WTC11 (cell line): ENCODE data around the gene ANO3. TPM values are rescaled to one million over a fixed set of nuclear protein-coding genes. Genes with fewer than 3 reads are reported as not detected.

Experiments
- ATAC-seq: fragments of 200-7000 bp; cut with Tn5 transposase; 2 replicates; pipeline ENCODE4 v1.10.0; 2021; ENCODE audit warnings: mild to moderate bottlenecking, moderate library complexity
- CTCF ChIA-PET: fragments of 300-600 bp; sonication (Branson Sonifier 250); formaldehyde crosslinking; loops from one replicate; lab custom pipeline; 2021; ENCODE audit warnings: antibody characterized with exemption; lab: Charles Lee
- POLR2A ChIA-PET: fragments of 350-600 bp; sonication (Branson Sonifier 250); formaldehyde crosslinking; loops from one replicate; lab custom pipeline; 2021; ENCODE audit warnings: antibody characterized with exemption; lab: Charles Lee
- DNase-seq: peaks from one replicate; pipeline ENCODE4 v3.0.0; 2021; ENCODE audit warnings: low spot score
- H3K27ac Mint-ChIP-seq: 2 replicates; pipeline ENCODE4 v1.8.0; 2021; ENCODE audit warnings: mixed read lengths
- H3K27me3 Mint-ChIP-seq: 2 replicates; pipeline ENCODE4 v1.8.0; 2021; ENCODE audit warnings: low read depth, mild to moderate bottlenecking, moderate library complexity, mixed read lengths
- H3K36me3 Mint-ChIP-seq: 2 replicates; pipeline ENCODE4 v1.8.0; 2021; ENCODE audit warnings: mixed read lengths
- H3K4me1 Mint-ChIP-seq: 2 replicates; pipeline ENCODE4 v1.8.0; 2022; ENCODE audit warnings: mixed read lengths
- H3K4me3 Mint-ChIP-seq: 2 replicates; pipeline ENCODE4 v1.8.0; 2021; ENCODE audit warnings: mild to moderate bottlenecking, moderate library complexity, mixed read lengths
- H3K9me3 Mint-ChIP-seq: 2 replicates; pipeline ENCODE4 v1.8.0; 2021; ENCODE audit warnings: mixed read lengths
- ATF2 ChIP-seq: sonication (generic); formaldehyde crosslinking; IDR thresholded peaks from 2 replicates; pipeline ENCODE4 v1.8.1; 2022; ENCODE audit warnings: low read depth, missing genetic modification reagents, borderline replicate concordance
- ATF6 ChIP-seq: sonication (generic); formaldehyde crosslinking; IDR thresholded peaks from 2 replicates; pipeline ENCODE4 v1.8.1; 2023; ENCODE audit warnings: mild to moderate bottlenecking, missing genetic modification reagents
- E2F1 ChIP-seq: sonication (generic); formaldehyde crosslinking; IDR thresholded peaks from 2 replicates; pipeline ENCODE4 v1.8.0; 2022; ENCODE audit warnings: mild to moderate bottlenecking, missing genetic modification reagents
- E2F5 ChIP-seq: sonication (generic); formaldehyde crosslinking; IDR thresholded peaks from 2 replicates; pipeline ENCODE4 v1.8.1; 2022; ENCODE audit warnings: mild to moderate bottlenecking, moderate library complexity, missing genetic modification reagents
- ERG ChIP-seq: fragments of 250-450 bp; sonication (Bioruptor Pico); IDR thresholded peaks from 2 replicates; pipeline ENCODE4 v1.8.0; 2021; ENCODE audit warnings: mild to moderate bottlenecking
- ETV6 ChIP-seq: sonication (generic); formaldehyde crosslinking; IDR thresholded peaks from 2 replicates; pipeline ENCODE4 v1.8.1; 2022; ENCODE audit warnings: mild to moderate bottlenecking, missing genetic modification reagents
- KAT7 ChIP-seq: sonication (generic); formaldehyde crosslinking; IDR thresholded peaks from 2 replicates; pipeline ENCODE4 v1.8.1; 2023; ENCODE audit warnings: missing genetic modification reagents, mild to moderate bottlenecking, borderline replicate concordance
- NR3C1 ChIP-seq: sonication (generic); formaldehyde crosslinking; conservative IDR thresholded peaks from 2 replicates; pipeline ENCODE4 v1.8.1; 2023; ENCODE audit warnings: low read depth, mild to moderate bottlenecking, missing genetic modification reagents
- PRDM15 ChIP-seq: sonication (generic); formaldehyde crosslinking; IDR thresholded peaks from 2 replicates; pipeline ENCODE4 v1.8.0; 2022; ENCODE audit warnings: missing genetic modification reagents
- SMAD3 ChIP-seq: sonication (generic); formaldehyde crosslinking; IDR thresholded peaks from 2 replicates; pipeline ENCODE4 v1.8.0; 2022; ENCODE audit warnings: missing genetic modification reagents, mild to moderate bottlenecking, borderline replicate concordance
- TCF7 ChIP-seq: sonication (generic); formaldehyde crosslinking; IDR thresholded peaks from 2 replicates; pipeline ENCODE4 v1.8.0; 2022; ENCODE audit warnings: mild to moderate bottlenecking, low read depth, missing genetic modification reagents, moderate library complexity
- TEAD1 ChIP-seq: sonication (generic); formaldehyde crosslinking; IDR thresholded peaks from 2 replicates; pipeline ENCODE4 v1.8.0; 2022; ENCODE audit warnings: mild to moderate bottlenecking, missing genetic modification reagents
- TEAD4 ChIP-seq: sonication (generic); formaldehyde crosslinking; IDR thresholded peaks from 2 replicates; pipeline ENCODE4 v1.8.0; 2022; ENCODE audit warnings: mild to moderate bottlenecking, missing genetic modification reagents
- USF1 ChIP-seq: sonication (generic); formaldehyde crosslinking; IDR thresholded peaks from 2 replicates; pipeline ENCODE4 v1.8.0; 2022; ENCODE audit warnings: mild to moderate bottlenecking, missing genetic modification reagents
- ZMAT4 ChIP-seq: fragments of 250-450 bp; sonication (Bioruptor Pico); IDR thresholded peaks from 2 replicates; pipeline ENCODE4 v1.9.0; 2021; ENCODE audit warnings: mild to moderate bottlenecking
- ZNF138 ChIP-seq: sonication (generic); formaldehyde crosslinking; conservative IDR thresholded peaks from 2 replicates; pipeline ENCODE4 v1.8.1; 2022; ENCODE audit warnings: mild to moderate bottlenecking, moderate library complexity, missing genetic modification reagents
- ZNF317 ChIP-seq: sonication (generic); formaldehyde crosslinking; IDR thresholded peaks from 2 replicates; pipeline ENCODE4 v1.8.1; 2023; ENCODE audit warnings: low read depth, mild to moderate bottlenecking, moderate library complexity, missing genetic modification reagents, borderline replicate concordance
- ZNF396 ChIP-seq: fragments of 250-450 bp; sonication (Bioruptor Pico); IDR thresholded peaks from 2 replicates; pipeline ENCODE4 v1.8.0; 2021; ENCODE audit warnings: mild to moderate bottlenecking, moderate library complexity, borderline replicate concordance
- ZNF423 ChIP-seq: fragments of 250-450 bp; sonication (Bioruptor Pico); IDR thresholded peaks from 2 replicates; pipeline ENCODE4 v2.1.2; 2022; ENCODE audit warnings: mild to moderate bottlenecking, moderate library complexity
- ZNF512 ChIP-seq: sonication (generic); formaldehyde crosslinking; IDR thresholded peaks from 2 replicates; pipeline ENCODE4 v1.8.1; 2022; ENCODE audit warnings: missing genetic modification reagents, borderline replicate concordance
- ZSCAN18 ChIP-seq: fragments of 250-450 bp; sonication (Bioruptor Pico); IDR thresholded peaks from 2 replicates; pipeline ENCODE4 v2.1.2; 2022; ENCODE audit warnings: mild to moderate bottlenecking, moderate library complexity
- total RNA-seq: library from RNA; stranded (reverse); gene quantifications from 3 replicates; pipeline ENCODE4 v1.2.3, GENCODE V29; 2021

Gene ANO3
- total RNA-seq, 1 experiment from 2014 or later: 0.11 TPM

GRCh38 chr11:26522912-26523610 lies 191.1 kb downstream of the ANO3 start:
- DNase-seq: peak; percentile 31
- peak overlapping the region; percentile 33 for H3K27ac Mint-ChIP-seq
- ChIA-PET POLR2A (interaction anchor here (0.6 kb wide), 1 partner anchor 28 kb away, joined by 3 read pairs; no protein-coding TSS in a partner anchor), CTCF (interaction anchor here (0.6 to 1.9 kb wide), 17 partner anchors 10 to 636 kb away, joined by 3 to 10 read pairs (median 4); no protein-coding TSS in a partner anchor)
- H3K27me3 Mint-ChIP-seq: peaks cover 84% of the 10 kb centered on the region
- peaks cover 9% of the 10 kb centered on the region for H3K4me1 Mint-ChIP-seq
- no peaks in the 10 kb centered on the region for H3K9me3 Mint-ChIP-seq
- peak overlapping the region; percentile 82 for H3K4me3 Mint-ChIP-seq
- peak; percentile 92 for ATAC-seq
- no peaks in the 10 kb centered on the region for H3K36me3 Mint-ChIP-seq
- no peak for TF ChIP-seq SMAD3 (CRISPR knock-in tag)
- TF ChIP-seq TEAD4 (CRISPR knock-in tag): no peak
- 0 out of 2 replicates have a peak, but pooled peaks have one; percentile 70 for TF ChIP-seq ZSCAN18 (CRISPR knock-in tag)
- TF ChIP-seq ZNF396 (CRISPR knock-in tag): 0 out of 2 replicates have a peak, but pooled peaks have one; percentile 50
- TF ChIP-seq E2F1 (CRISPR knock-in tag): no peak
- no peak for TF ChIP-seq ZNF317 (CRISPR knock-in tag)
- no peak for TF ChIP-seq ETV6 (CRISPR knock-in tag)
- TF ChIP-seq USF1 (CRISPR knock-in tag): no peak
- TF ChIP-seq ZNF138 (CRISPR knock-in tag): no peak
- TF ChIP-seq ZNF423 (CRISPR knock-in tag): 0 out of 2 replicates have a peak, but pooled peaks have one; percentile 7
- no peak for TF ChIP-seq KAT7 (CRISPR knock-in tag)
- no peak for TF ChIP-seq TEAD1 (CRISPR knock-in tag)
- no peak for TF ChIP-seq ATF2 (CRISPR knock-in tag)
- TF ChIP-seq ERG: no peak
- TF ChIP-seq ATF6 (CRISPR knock-in tag): no peak
- no peak for TF ChIP-seq ZNF512 (CRISPR knock-in tag)
- TF ChIP-seq TCF7: no peak
- TF ChIP-seq NR3C1 (CRISPR knock-in tag): no peak
- TF ChIP-seq ZMAT4 (CRISPR knock-in tag): 0 out of 2 replicates have a peak, but pooled peaks have one; percentile 10
- no peak for TF ChIP-seq PRDM15
- TF ChIP-seq E2F5 (CRISPR knock-in tag): no peak
